HepG2 (cell line): ENCODE measurements around the gene PARP16. TPM values are rescaled to one million over a fixed set of nuclear protein-coding genes. Genes with fewer than 3 reads are reported as not detected.

Experiments
- DBP ChIP-seq: sonication (generic); formaldehyde crosslinking; IDR thresholded peaks from 2 replicates; pipeline ENCODE4 v1.4.0; 2020; ENCODE audit warnings: missing genetic modification reagents; ENCODE audit errors: not compliant biosample characterization
- FOXO4 ChIP-seq: sonication (generic); formaldehyde crosslinking; conservative IDR thresholded peaks from 2 replicates; pipeline ENCODE4 v1.8.1; 2023; ENCODE audit warnings: missing genetic modification reagents
- IKZF1 ChIP-seq: fragments of 450-650 bp; IDR thresholded peaks from 2 replicates; pipeline ENCODE4 v1.7.1; 2016
- IRX3 ChIP-seq: sonication (generic); formaldehyde crosslinking; IDR thresholded peaks from 2 replicates; pipeline ENCODE4 v1.8.1; 2023; ENCODE audit warnings: mild to moderate bottlenecking, low read depth, missing genetic modification reagents, borderline replicate concordance
- LRRFIP1 ChIP-seq: sonication (generic); formaldehyde crosslinking; conservative IDR thresholded peaks from 2 replicates; pipeline ENCODE4 v1.4.0; 2020; ENCODE audit warnings: missing genetic modification reagents
- MAFK ChIP-seq, 2 experiments: IDR thresholded peaks in 1 of 2; conservative IDR thresholded peaks in 1 of 2; 2 replicates each; pipeline ENCODE4 v1.6.1; 2011; ENCODE audit warnings: improper control_type of control experiment in 2 of 2, low read length in 2 of 2
- MED1 ChIP-seq: sonication (generic); formaldehyde crosslinking; IDR thresholded peaks from 2 replicates; pipeline ENCODE4 v1.4.0; 2020; ENCODE audit warnings: missing genetic modification reagents
- RFXANK ChIP-seq: IDR thresholded peaks from 2 replicates; pipeline ENCODE4 v1.6.1; 2016
- RXRA ChIP-seq: sonication (generic); formaldehyde crosslinking; IDR thresholded peaks from 2 replicates; pipeline ENCODE4 v1.5.1; 2020; ENCODE audit warnings: missing genetic modification reagents
- SNRNP70 ChIP-seq: fragments of 200-400 bp; formaldehyde crosslinking; IDR thresholded peaks from 2 replicates; pipeline ENCODE4 v1.6.1; 2017; ENCODE audit warnings: mild to moderate bottlenecking, low read depth, low read length, moderate library complexity
- ZBTB20 ChIP-seq: sonication (generic); formaldehyde crosslinking; IDR thresholded peaks from 2 replicates; pipeline ENCODE4 v1.8.1; 2023; ENCODE audit warnings: missing genetic modification reagents, low read depth, mild to moderate bottlenecking, borderline replicate concordance
- ZFP41 ChIP-seq: sonication (generic); formaldehyde crosslinking; IDR thresholded peaks from 2 replicates; pipeline ENCODE4 v1.4.0; 2020; ENCODE audit warnings: mild to moderate bottlenecking, missing genetic modification reagents, borderline replicate concordance
- ZKSCAN1 ChIP-seq: fragments of 150-350 bp; IDR thresholded peaks from 2 replicates; pipeline ENCODE4 v1.6.1; 2014; ENCODE audit warnings: low read length
- ZMYM3 ChIP-seq: sonication (generic); formaldehyde crosslinking; IDR thresholded peaks from 2 replicates; pipeline ENCODE4 v1.5.1; 2020; ENCODE audit warnings: mild to moderate bottlenecking, missing genetic modification reagents
- ZNF3 ChIP-seq: IDR thresholded peaks from 2 replicates; pipeline ENCODE4 v1.7.0; 2017; ENCODE audit warnings: inconsistent platforms
- ZNF343 ChIP-seq: sonication (generic); formaldehyde crosslinking; IDR thresholded peaks from 2 replicates; pipeline ENCODE4 v1.4.0; 2020; ENCODE audit warnings: mild to moderate bottlenecking, missing genetic modification reagents
- ZNF609 ChIP-seq: sonication (generic); formaldehyde crosslinking; IDR thresholded peaks from 2 replicates; pipeline ENCODE4 v1.4.0; 2020; ENCODE audit warnings: mild to moderate bottlenecking, missing genetic modification reagents, borderline replicate concordance
- ZNF652 ChIP-seq: IDR thresholded peaks from 2 replicates; pipeline ENCODE4 v1.6.1; 2016; ENCODE audit warnings: low read depth, borderline replicate concordance
- ZNF768 ChIP-seq: sonication (generic); formaldehyde crosslinking; IDR thresholded peaks from 2 replicates; pipeline ENCODE4 v1.4.0; 2020; ENCODE audit warnings: missing genetic modification reagents
- ZNF788 ChIP-seq: sonication (generic); formaldehyde crosslinking; IDR thresholded peaks from 2 replicates; pipeline ENCODE4 v1.5.0; 2020; ENCODE audit warnings: mild to moderate bottlenecking, missing genetic modification reagents, borderline replicate concordance
- ZNF790 ChIP-seq: sonication (generic); formaldehyde crosslinking; IDR thresholded peaks from 2 replicates; pipeline ENCODE4 v1.8.0; 2022; ENCODE audit warnings: missing genetic modification reagents, mild to moderate bottlenecking, borderline replicate concordance
- polyA plus RNA-seq, 8 experiments: library from polyadenylated mRNA; depleted of rRNA in 3 of 8; stranded (reverse) in 7 of 8; unstranded in 1 of 8; fragments of >200 nt; fragmentation: Illumina TruSeq in 4 of 8; extraction: Trizol in 4 of 8; gene quantifications; 2 replicates each; pipeline versions ENCODE4 v1.2.1 to v1.2.3, GENCODE V29; 2011 to 2016; ENCODE audit warnings: low read depth in 4 of 8, missing spikeins in 1 of 8, mixed read lengths in 1 of 8; ENCODE audit not compliant: insufficient read depth in 1 of 8
- total RNA-seq, 5 experiments: library from RNA; depleted of rRNA; stranded (reverse); fragments of >200 nt; fragmentation: Illumina TruSeq; extraction: Trizol; gene quantifications; 2 replicates each; pipeline ENCODE4 v1.2.3, GENCODE V29; 2016; ENCODE audit warnings: low read depth in 1 of 5

Gene PARP16
- total and polyA plus RNA-seq, 2 of the 13 experiments (the other 11 are each of a cell fraction or from before 2014, with no cell fraction given), result 6.8 to 7.6 TPM

- no peak; the same call in 1 of the 2 replicates for TF ChIP-seq ZNF652 (CRISPR knock-in tag)
- peak; percentile 64; the same call in 1 of the 2 replicates for TF ChIP-seq ZMYM3 (CRISPR knock-in tag)
- peak; percentile 29 for TF ChIP-seq DBP (CRISPR knock-in tag)
- TF ChIP-seq IKZF1, result no peak
- TF ChIP-seq ZNF3 (CRISPR knock-in tag), result no peak
- no peak for TF ChIP-seq ZNF790 (CRISPR knock-in tag)
- peak; percentile 73; the same call in 1 of the 2 replicates for TF ChIP-seq RXRA (CRISPR knock-in tag)
- no peak for TF ChIP-seq ZFP41 (CRISPR knock-in tag)
- peak; percentile 92; the same call in 1 of the 2 replicates for TF ChIP-seq RFXANK (CRISPR knock-in tag)
- TF ChIP-seq LRRFIP1 (CRISPR knock-in tag), result no peak
- no peak for TF ChIP-seq MAFK (conservative IDR thresholded peaks at IDR 0.05 in 1 of 2, IDR thresholded peaks at IDR 0.05 in 1 of 2; ENCODE audit: low read length in 2 of 2)
- no peak for TF ChIP-seq SNRNP70
- no peak for TF ChIP-seq IRX3 (CRISPR knock-in tag)
- peak; percentile 56; the same call in 1 of the 2 replicates for TF ChIP-seq ZKSCAN1
- TF ChIP-seq ZNF768, result no peak
- TF ChIP-seq MED1 (CRISPR knock-in tag), result peak; percentile 99
- no peak for TF ChIP-seq ZBTB20
- TF ChIP-seq ZNF788 (CRISPR knock-in tag), result no peak; the same call in 1 of the 2 replicates
- TF ChIP-seq FOXO4 (CRISPR knock-in tag), result no peak
- peak; percentile 48; the same call in 1 of the 2 replicates for TF ChIP-seq ZNF609 (CRISPR knock-in tag)
- TF ChIP-seq ZNF343, result 0 out of 2 replicates have a peak, but pooled peaks have one; percentile 51
These were observed 17.9 kb upstream of the PARP16 start, which contains the start of gene RNU5B-1 (continued) for GRCh38 chr15:65304381-65305149.
